GM21390 (cell line): ENCODE data around the gene SLC26A4.
"Not testable (repeated sequence)": the region's sequence is repeated elsewhere in the genome, so short reads cannot be mapped to it uniquely, and the experiment has no call there.

Source experiments
- ATAC-seq: cut with Tn5 transposase; IDR thresholded peaks from one replicate; pipeline ENCODE4 v1.9.1; 2021; ENCODE audit not compliant: unreplicated experiment

Gene SLC26A4

GRCh38 chr7:107660381-107661080 lies at the start of gene SLC26A4:
Gene SLC26A4 (plus strand): TSS chr7:107660828. CDS start chr7:107661642, 814 bp downstream.
- peak; percentile 46 for ATAC-seq

DNA sequence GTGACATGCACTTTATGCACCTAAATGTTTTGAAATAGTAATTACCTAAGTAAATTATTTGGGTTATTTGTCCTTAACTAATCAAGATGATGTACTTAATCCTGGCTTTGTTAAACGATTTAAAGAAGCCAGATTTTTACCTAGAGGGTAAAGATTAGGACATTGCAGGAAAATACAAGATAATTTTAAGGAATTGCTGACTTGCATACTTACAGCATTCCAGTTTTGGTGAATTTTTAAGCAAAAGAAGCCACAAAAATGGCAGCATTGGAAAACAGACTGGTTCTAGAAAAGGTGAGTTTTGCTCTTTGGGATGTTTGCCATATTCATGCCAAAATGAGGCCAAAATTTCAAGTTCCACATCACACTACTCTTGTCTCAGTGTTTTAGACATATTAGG lies 47.2 kb upstream of the SLC26A4 start:
- no peak for ATAC-seq

GRCh38 chr7:107613948-107614347 lies 46.7 kb upstream of the SLC26A4 start:
- no peak for ATAC-seq

GRCh38 chr7:107614425-107614824 lies 46.2 kb upstream of the SLC26A4 start:
- no peak for ATAC-seq

GRCh38 chr7:107615910-107616680 lies 44.5 kb upstream of the SLC26A4 start:
- no peak for ATAC-seq

GRCh38 chr7:107622429-107622828 lies 38.2 kb upstream of the SLC26A4 start:
- ATAC-seq = no peak

DNA sequence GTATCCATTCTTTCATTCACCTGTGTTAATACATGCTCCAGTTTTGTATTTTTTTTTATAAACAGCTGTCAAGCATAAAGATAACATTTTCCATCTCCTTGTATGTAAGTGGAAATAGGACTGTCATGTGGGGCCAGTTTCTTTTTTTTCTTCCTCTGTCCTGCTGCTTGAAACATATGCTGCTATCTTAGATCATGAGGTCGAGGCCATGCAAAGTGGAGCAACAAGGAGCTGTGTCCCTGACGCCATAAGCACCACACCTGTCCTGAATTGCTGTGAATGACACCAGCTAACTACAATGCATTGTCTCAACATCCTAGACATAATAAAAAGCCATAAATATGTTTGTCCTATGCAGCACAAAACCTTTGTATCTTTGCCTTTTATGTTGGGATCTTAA lies 37.7 kb upstream of the SLC26A4 start:
- no peak for ATAC-seq

GRCh38 chr7:107627002-107627401 lies 33.6 kb upstream of the SLC26A4 start:
- ATAC-seq = no peak

GRCh38 chr7:107628461-107629064 lies 32.1 kb upstream of the SLC26A4 start:
- ATAC-seq = no peak

DNA sequence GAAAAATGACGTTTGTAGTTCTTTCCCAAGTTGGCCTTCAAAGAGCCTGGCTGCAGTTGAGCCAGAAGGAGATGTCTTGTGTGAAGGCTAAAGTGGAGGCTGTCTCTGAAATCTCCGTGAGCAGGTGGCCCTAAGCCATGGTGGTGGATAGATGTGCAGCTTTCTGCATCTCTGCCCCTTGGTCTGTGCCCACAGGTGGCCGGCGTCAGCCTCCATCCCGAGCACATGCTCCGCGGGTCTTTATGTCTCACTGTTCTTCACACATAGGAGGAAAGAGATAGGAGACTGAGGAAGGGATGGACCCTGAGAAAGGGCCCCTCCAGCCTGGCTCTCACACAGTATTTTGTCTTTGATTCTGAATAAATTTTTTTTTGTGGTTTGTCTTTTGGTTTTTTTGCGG lies 30.3 kb upstream of the SLC26A4 start:
- ATAC-seq = no peak

GRCh38 chr7:107631588-107632491 lies 28.8 kb upstream of the SLC26A4 start:
- ATAC-seq = no peak

DNA sequence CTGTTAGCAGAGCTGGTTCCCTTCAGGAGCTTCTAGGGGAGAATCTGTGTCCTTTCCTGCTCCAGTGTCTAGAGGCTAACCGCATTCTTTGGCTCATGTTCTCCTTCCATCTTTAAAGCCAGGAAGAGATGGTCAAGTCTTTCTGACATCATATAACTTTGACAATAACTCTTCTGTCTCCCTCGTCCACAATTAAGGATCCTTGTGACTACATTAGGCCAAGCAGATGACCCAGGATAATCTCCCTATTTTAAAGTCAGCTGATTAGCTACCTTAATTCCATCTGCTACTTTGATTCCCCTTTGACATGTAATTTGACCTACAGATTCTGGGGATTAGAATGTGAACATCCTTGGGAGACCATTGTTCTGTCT lies 28.1 kb upstream of the SLC26A4 start:
- ATAC-seq = no peak

GRCh38 chr7:107638594-107638993 lies 22.0 kb upstream of the SLC26A4 start:
- ATAC-seq = peak; percentile 91

DNA sequence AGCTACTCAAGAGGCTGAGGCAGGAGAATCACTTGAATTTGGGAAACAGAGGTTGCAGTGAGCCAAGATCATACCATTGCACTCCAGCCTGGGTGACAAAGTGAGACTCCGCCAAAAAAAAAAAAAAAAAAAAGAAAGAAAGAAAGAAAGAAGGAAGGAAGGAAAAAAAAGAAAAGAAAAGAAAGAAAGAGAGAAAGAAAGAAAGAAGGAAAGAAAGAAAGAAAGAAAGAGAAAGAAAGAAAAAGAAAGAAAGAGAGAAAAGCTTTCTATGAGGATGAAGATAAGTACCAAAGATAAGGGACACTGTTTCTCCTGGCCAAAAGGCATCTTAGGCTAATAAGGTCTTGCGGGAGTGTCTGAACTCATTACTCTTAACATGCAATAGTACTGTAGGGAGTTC lies 21.6 kb upstream of the SLC26A4 start:
- ATAC-seq = not testable (repeated sequence)

GRCh38 chr7:107641676-107642075 lies 19.0 kb upstream of the SLC26A4 start:
- no peak for ATAC-seq

GRCh38 chr7:107642501-107642900 lies 18.1 kb upstream of the SLC26A4 start:
- no peak for ATAC-seq

DNA sequence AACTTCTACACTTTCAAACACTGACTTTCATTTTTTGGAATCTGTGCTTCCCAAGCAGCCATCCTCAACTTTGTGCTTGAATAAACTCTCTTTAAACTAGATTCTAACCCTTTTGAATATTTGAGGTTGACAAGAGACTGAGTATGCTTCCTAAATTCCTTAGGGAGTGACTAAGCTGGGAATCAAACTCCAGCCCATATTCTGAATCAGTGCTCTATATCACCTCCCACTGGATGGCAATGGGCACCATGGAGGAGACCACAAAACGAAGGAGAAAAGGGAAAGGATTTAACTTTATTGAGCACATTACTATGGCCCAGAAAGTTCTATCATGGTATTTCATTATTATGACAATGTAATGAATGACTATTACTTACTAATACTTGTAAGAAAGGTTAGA lies 17.2 kb upstream of the SLC26A4 start:
- no peak for ATAC-seq

GRCh38 chr7:107643938-107644308 lies 16.7 kb upstream of the SLC26A4 start:
- no peak for ATAC-seq

- no peak for ATAC-seq
Measured at GRCh38 chr7:107644309-107644974, 16.2 kb upstream of the SLC26A4 start.

DNA sequence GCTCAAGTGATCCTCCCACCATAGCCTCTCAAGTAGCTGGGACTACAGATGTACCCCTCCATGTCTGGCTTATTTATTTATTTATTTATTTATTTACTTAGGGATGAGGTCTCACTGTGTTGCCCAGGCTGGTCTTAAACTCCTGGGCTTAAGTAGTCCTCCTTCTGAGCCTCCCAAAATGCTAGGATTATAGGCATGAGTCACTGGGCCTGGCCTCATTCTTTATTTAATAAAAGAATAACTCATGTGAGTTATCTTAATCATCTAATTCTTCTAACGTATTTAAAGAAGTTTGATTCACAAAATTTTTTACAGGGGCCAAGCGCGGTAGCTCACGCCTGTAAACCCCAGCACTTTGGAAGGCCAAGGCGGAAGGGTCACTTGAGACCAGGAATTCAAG lies 8.0 kb upstream of the SLC26A4 start:
- no peak for ATAC-seq

DNA sequence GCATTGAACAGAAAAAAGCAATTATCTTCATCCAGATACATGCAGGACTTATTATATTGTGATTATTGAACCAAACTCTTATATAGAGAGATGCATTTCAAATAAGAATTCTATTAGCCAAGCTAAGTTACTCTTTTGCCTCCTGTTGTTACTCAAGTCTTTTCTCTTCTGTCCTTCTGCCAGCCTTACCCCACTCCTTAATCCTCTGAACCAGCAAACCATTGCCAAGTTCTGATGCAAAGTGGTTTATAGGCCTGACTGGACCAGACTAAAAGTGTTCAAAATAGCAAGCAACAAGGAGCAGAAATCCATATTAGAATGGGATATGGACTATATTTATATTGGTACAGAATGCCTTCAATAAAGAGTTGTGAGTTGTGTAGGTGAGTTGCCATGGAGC lies 2.2 kb upstream of the SLC26A4 start:
- no peak for ATAC-seq
